ENCODE measurements around the gene CIDEC.

The CIDEC gene, protein sequence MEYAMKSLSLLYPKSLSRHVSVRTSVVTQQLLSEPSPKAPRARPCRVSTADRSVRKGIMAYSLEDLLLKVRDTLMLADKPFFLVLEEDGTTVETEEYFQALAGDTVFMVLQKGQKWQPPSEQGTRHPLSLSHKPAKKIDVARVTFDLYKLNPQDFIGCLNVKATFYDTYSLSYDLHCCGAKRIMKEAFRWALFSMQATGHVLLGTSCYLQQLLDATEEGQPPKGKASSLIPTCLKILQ

GRCh38 chr3:9879830-9880549 is at the start of gene CIDEC:
CIDEC (minus strand) TSS chr3:9880253; CDS start chr3:9878486, 1,767 bp downstream.
- no peak for DNase-seq (ENCODE audit: low read depth)

DNA sequence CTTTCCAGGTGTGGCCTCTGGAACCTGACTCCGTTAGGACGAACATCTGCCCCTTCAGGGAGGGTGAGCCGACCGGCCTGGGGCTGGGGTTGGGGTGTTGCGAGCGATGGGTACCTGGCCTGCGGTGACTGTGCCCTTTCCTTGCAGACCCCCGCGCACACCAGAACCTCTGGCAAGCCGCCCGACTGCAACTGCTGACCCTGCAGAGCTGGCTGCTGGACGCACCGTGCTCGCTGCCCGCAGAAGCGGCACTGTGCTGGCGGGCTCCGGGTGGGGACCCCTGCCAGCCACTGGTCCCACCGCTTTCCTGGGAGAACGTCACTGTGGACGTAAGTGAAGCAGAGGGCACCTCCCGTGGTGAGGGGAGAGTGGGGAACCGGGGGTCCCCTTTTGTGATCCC is 48.1 kb upstream of the CIDEC start:
- DNase-seq (ENCODE audit: low read depth) = no peak

GRCh38 chr3:9918261-9919038 is 38.4 kb upstream of the CIDEC start:
- DNase-seq (ENCODE audit: low read depth) = no peak

GRCh38 chr3:9917820-9918219 is 37.8 kb upstream of the CIDEC start:
- no peak for DNase-seq (ENCODE audit: low read depth)

- DNase-seq (ENCODE audit: low read depth) = peak; percentile 35
These were observed 37.0 kb upstream of the CIDEC start, which contains the start of gene IL17RC for GRCh38 chr3:9916734-9917680. IL17RC (plus strand) TSS chr3:9917098; CDS start chr3:9917316, 218 bp downstream.

GRCh38 chr3:9916346-9916733 is 36.3 kb upstream of the CIDEC start:
- no peak for DNase-seq (ENCODE audit: low read depth)

DNA sequence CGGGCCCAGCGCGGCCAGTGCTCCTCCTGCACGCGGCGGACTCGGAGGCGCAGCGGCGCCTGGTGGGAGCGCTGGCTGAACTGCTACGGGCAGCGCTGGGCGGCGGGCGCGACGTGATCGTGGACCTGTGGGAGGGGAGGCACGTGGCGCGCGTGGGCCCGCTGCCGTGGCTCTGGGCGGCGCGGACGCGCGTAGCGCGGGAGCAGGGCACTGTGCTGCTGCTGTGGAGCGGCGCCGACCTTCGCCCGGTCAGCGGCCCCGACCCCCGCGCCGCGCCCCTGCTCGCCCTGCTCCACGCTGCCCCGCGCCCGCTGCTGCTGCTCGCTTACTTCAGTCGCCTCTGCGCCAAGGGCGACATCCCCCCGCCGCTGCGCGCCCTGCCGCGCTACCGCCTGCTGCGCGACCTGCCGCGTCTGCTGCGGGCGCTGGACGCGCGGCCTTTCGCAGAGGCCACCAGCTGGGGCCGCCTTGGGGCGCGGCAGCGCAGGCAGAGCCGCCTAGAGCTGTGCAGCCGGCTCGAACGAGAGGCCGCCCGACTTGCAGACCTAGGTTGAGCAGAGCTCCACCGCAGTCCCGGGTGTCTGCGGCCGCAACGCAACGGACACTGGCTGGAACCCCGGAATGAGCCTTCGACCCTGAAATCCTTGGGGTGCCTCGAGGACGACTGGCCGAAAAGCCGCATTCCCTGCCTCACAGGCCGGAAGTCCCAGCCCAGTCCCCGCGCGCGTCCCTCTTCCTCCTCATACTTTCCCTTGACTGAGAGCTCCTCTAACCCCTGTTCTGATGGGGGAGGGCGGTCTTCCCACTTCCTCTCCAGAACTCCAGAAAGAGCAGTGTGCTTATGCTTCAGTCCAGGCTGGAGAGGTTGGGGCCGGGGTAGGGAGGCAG is 35.4 kb upstream of the CIDEC start:
- no peak for DNase-seq (ENCODE audit: low read depth)

GRCh38 chr3:9914559-9915253 is 34.7 kb upstream of the CIDEC start:
- DNase-seq (ENCODE audit: low read depth) = no peak

GRCh38 chr3:9914011-9914410 is 34.0 kb upstream of the CIDEC start:
- no peak for DNase-seq (ENCODE audit: low read depth)

DNA sequence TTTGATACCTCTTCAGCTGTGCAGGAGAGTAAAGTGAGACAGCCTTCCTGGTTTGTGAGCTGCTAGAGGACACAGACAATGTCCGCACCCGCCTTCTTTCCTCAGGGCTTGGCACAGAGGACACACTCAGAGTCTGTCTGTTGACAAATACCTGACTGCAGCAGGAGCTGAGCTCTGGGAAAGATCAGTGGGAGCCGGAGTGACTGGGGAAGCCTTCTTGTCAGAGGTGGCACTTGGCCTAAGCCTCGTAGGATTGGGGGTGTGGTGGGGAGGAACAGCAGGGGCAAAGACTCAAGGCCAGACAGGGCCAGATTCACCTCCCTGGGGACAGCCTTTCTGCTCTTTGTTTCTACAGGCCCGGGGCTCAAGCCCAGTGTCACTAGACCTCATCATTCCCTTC is 33.5 kb upstream of the CIDEC start:
- DNase-seq (ENCODE audit: low read depth) = no peak

DNA sequence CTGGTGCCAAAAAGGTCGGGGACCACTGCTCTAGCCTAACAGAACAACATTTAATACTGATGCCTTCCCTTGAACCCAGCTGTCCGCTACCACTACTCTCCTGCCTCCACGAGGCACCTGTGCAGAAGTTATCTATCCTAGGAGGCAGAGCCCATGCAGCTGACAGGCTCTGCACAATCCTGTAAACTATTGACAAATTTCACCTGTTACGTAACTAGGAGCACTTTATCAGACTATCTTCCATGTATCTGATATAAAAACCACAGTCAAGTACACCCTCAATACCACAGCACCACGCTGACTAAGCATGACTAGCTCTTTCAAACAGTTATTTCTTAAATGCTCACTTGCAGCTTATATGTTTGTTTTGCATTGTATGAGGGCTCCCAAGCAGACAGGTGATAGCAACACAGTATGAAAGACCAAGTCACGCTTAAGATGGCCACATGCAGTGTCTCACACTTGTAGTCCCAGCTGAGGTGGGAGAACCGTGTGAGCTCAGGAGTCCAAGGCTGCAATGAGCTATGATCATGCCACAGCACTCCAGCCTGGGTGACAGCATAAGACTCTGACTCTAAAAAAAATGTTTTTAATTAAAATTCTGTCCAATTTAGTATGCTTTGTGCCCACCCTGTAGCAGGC is 32.4 kb upstream of the CIDEC start:
- DNase-seq (ENCODE audit: low read depth) = peak; percentile 21

GRCh38 chr3:9911863-9912262 is 31.8 kb upstream of the CIDEC start:
- DNase-seq (ENCODE audit: low read depth) = no peak

GRCh38 chr3:9909221-9910013 is 29.4 kb upstream of the CIDEC start:
- no peak for DNase-seq (ENCODE audit: low read depth)

GRCh38 chr3:9908286-9908685 is 28.2 kb upstream of the CIDEC start:
- no peak for DNase-seq (ENCODE audit: low read depth)

DNA sequence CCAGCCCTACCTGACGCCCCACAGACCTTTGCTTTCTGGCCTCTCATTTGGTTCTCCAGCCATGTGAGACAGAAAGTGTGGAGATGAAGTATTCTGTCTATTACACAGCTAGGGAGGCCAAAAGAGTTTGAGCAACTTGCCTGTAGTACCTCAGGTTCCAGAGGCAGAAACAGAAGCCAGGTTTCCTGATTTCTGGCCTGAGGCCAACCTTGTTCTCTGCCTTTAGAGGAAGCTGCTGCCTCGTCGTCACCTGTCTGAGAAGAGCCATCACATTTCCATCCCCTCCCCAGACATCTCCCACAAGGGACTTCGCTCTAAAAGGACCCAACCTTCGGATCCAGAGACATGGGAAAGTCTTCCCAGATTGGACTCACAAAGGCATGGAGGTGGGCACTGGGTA is 26.4 kb upstream of the CIDEC start:
- DNase-seq (ENCODE audit: low read depth) = no peak

GRCh38 chr3:9903904-9904303 is 23.9 kb upstream of the CIDEC start:
- no peak for DNase-seq (ENCODE audit: low read depth)

DNA sequence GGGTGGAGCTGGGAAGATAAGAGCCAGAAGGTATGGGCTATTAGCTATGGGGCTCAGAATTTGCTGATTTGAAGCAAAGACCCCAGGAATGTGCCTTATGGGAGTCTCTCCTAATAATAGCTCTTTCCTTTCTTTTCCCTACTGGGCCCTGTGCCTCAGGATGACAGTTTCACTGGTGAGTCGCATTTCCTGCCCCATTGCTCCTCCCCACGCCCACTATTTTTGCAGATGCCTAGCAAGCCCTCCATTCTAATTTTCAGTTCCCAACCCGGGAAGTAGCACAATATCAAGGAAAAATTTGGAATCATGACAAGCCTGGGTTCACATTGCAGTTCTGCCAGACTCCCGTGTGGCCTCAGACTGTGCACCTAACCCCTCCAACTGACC is 23.2 kb upstream of the CIDEC start:
- DNase-seq (ENCODE audit: low read depth) = no peak

DNA sequence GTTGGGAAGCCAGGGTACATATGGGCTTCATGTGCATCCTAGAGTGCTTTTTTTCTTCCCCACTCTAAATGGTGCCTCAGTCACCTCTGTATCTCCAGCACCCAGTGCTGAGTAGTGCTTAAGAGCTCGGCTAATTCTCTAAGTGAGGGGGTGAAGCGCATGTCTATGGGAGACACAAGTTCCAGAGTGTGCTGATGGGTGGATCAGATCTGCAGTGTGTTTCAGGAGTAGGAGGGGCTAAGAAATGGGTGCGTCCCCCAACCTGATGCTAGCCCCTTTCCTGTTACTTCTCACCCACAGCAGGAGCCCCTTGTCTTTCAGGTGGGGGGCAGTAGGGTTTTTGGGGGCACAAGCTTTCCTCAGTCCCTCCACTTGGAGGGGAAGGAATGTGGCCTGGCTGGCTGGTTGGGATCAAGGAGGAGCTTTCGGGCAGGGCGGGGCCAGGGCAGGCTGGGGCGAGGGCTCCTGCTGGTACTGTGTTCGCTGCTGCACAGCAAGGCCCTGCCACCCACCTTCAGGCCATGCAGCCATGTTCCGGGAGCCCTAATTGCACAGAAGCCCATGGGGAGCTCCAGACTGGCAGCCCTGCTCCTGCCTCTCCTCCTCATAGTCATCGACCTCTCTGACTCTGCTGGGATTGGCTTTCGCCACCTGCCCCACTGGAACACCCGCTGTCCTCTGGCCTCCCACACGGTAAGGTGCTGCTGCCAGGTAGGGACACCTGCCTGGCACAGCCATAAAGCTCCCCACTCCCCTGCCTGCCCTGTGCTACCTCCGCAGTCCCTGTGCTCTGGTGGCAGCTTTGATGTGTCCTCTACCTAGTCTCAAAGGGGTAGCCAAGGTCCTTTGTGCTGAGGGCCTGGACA is 22.6 kb upstream of the CIDEC start, which contains the start of gene IL17RE:
Gene IL17RE, plus strand, starts transcription at position 477 of the 866 bp plus-strand sequence. Its CDS starts 85 bp downstream, at position 562.
- no peak for DNase-seq (ENCODE audit: low read depth)
